NAMALWA (cell line): ENCODE measurements around the gene C9orf78.
"Not testable (repeated sequence)": the region's sequence is repeated elsewhere in the genome, so short reads cannot be mapped to it uniquely, and the experiment has no call there.

Experiments used
- DNase-seq: peaks from one replicate; pipeline ENCODE4 v3.0.0-alpha.2; 2015; ENCODE audit warnings: low spot score

Gene C9orf78

GRCh38 chr9:129810116-129810515 lies 25.0 kb downstream of the C9orf78 start:
- no peak for DNase-seq

DNA sequence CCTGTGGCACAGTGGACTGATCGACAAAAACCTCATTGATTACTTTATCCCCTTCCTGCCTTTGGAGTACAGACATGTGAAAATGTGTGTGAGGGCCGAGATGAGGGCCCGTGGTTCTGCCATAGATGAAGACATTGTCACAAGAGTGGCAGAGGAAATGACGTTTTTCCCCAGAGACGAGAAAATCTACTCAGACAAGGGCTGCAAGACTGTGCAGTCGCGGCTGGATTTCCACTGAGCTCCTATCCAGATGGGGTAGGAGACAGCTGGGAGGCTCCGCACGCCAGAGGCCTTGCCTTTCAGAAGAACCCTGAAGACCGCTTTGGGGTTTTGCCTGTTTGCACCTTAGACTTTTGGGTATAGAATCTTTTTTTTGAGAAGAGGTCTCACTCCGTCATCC lies 25.7 kb downstream of the C9orf78 start:
- no peak for DNase-seq

- DNase-seq, result no peak
These were observed 29.0 kb downstream of the C9orf78 start for GRCh38 chr9:129806061-129806460.

GRCh38 chr9:129803676-129804060 lies 31.4 kb downstream of the C9orf78 start:
- DNase-seq, result peak; percentile 47

DNA sequence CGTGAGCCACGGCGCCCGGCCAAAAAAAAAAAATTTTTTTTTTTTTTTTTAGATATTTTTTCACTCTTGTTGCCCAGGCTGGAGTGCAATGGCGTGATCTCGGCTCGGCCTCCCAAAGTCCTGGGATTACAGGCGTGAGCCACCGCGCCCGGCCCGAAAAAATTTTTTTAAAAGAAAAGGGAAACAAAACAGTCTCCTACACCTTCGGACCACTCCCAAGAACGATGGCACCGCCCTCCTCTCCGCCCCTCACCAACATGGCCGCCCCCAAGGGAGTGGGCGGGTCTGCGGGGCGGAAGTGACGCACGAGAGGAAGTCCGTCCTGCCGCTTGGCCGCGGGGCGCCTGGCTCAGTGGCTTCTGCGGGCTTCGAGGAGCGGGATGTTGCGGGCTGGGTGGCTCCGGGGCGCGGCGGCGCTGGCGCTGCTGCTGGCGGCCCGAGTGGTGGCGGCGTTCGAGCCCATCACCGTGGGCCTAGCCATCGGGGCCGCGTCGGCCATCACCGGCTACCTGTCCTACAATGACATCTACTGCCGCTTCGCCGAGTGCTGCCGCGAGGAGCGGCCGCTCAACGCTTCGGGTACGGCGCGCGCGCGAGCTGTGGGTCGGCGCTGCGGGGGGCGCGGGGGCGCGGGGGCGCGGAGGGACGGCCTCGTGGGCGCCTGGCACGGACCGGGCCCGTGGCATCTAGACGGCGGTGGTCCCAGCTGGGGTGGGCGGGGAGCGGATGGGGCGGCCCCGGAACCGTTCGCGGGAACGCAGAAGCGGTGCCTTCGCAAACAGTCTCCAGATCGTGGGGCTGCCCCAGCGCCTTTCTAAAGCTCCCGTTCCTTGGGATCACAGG lies 32.0 kb downstream of the C9orf78 start, which contains the start of gene TOR1B:
TSS of gene TOR1B (plus strand) at position 352 of the 843 bp plus-strand sequence. CDS start at position 381, 29 bp downstream.
- DNase-seq, result peak; percentile 96

DNA sequence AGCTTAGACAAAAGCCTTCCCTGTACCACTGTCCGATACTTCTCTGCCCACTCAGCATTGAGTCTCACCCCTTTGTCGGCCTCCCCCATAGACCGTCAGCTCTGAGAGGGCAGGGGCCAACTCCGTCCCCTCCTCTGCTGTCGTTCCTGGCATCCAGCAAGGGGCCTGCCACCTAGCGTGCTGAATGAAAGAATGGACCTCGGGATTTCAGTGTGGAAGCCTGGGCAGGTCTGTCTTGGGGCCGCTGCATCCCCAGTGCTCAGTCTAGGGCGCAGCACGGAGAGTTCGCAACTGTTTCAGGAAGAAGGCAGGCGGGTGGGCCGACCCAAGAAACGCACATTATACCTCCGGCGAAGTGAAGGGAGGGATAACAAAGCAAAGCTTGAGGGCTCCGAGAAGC lies 33.6 kb downstream of the C9orf78 start:
- no peak for DNase-seq

DNA sequence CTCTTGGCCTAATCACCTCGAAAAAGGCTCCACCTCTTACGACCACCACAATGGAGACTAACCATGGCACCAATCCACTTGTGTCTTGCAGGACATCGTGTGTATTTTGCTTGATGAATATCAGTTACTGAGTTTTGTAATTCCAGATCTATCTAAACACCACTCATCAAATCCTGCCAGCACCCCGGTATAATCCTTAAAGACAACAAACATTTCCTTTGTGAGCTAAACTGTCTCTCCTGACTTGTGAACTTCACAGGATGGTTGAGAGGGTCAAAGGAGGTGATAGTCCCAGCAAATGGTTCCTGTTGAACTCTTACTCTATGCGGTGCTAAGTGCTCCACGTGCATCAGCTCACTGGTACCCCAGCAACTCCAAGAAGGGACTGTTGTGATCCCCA lies 36.1 kb downstream of the C9orf78 start:
- DNase-seq, result no peak

- DNase-seq, result not testable (repeated sequence)
These were observed 39.0 kb downstream of the C9orf78 start for GRCh38 chr9:129796029-129796428.

- DNase-seq, result no peak
These were observed 40.5 kb downstream of the C9orf78 start for GRCh38 chr9:129794549-129794948.

- DNase-seq, result no peak
These were observed 48.6 kb downstream of the C9orf78 start for GRCh38 chr9:129786481-129786880.

DNA sequence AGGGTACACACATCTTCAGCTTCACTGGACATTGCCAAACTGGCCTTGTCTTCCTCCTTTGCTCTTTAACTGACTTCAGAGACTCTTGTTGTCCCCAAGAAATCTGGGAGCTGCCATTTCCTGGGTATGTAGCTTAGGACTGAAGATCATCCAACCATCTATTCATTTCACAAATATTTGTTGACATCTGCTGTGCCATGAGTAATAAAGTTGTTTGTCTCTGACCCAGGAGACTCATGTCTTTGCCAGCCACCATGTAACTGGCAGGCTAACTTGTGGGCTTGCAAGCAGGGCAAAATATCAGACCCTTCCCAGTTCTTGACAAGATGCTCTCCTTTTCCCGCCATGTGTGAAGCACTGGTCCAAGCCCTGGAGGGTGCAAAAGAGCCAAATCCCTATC lies 49.2 kb downstream of the C9orf78 start:
- no peak for DNase-seq

GRCh38 chr9:129784970-129785369 lies 50.1 kb downstream of the C9orf78 start:
- DNase-seq, result not testable (repeated sequence)

- peak; percentile 85 for DNase-seq
These were observed 51.3 kb downstream of the C9orf78 start for GRCh38 chr9:129783516-129784361.

DNA sequence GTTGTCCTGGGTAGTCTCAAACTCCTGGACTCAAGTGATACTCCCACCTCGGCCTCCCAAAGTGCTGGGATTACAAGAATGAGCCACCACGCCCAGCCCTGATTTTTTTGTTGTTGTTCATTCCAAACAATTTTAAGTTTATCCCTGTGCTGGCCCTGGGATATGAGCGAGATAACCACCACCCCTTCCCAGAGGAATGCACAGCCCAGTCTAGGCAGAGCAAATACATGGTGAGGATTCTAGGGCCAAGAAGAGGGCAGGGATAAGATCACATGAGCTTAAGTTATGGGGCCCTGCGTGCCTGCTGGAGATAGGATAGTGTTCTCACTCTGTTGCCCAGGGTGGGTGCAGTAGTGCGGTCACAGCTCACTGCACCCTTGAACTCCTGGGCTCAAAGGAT lies 53.1 kb downstream of the C9orf78 start:
- DNase-seq, result no peak

DNA sequence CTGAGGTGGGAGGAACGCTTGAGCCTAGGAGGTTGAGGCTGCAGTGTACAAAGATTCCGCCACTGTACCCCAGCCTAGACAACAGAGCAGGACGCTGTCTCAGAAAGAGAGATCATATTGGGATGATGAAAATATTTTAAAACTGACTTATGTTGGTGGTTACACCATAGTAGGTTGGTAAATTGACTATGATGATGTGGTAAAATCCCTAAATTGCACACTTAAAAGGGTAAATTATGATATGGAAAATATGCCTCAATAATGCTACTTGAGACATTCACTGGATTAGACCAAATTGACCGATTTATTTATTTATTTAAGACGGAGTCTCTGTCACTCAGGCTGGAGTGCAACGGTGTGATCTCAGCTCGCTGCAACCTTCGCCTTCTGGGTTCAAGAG lies 53.9 kb downstream of the C9orf78 start:
- DNase-seq, result no peak

GRCh38 chr9:129779560-129780190 lies 55.4 kb downstream of the C9orf78 start:
- DNase-seq, result no peak

- DNase-seq, result no peak
These were observed 56.6 kb downstream of the C9orf78 start for GRCh38 chr9:129778469-129778868.

DNA sequence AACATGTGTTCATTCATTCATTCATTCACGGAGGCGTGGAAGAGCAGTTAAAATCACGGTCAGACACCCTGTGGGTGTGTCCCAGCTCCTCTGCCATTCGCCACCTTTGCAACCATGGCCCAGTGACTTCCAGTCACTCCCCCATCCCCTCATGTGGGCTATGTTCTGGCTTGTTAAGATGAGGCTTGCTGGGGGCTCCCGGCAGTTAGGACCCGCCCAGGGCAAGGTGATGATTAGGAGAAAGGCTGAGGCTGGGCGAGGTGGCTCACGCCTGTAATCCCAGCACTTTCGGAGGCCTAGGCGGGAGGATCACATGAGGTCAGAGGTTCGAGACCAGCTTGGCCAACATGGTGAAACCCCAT lies 57.3 kb downstream of the C9orf78 start:
- DNase-seq, result no peak
